ENCODE measurements around the gene GPR32. TPM values are rescaled to one million over a fixed set of nuclear protein-coding genes. Genes with fewer than 3 reads are reported as not detected.

GPR32 gene
- total RNA-seq, 8 experiments from 2014 or later: 0.11 to 0.41 (median 0.38) TPM; not detected in 5

DNA sequence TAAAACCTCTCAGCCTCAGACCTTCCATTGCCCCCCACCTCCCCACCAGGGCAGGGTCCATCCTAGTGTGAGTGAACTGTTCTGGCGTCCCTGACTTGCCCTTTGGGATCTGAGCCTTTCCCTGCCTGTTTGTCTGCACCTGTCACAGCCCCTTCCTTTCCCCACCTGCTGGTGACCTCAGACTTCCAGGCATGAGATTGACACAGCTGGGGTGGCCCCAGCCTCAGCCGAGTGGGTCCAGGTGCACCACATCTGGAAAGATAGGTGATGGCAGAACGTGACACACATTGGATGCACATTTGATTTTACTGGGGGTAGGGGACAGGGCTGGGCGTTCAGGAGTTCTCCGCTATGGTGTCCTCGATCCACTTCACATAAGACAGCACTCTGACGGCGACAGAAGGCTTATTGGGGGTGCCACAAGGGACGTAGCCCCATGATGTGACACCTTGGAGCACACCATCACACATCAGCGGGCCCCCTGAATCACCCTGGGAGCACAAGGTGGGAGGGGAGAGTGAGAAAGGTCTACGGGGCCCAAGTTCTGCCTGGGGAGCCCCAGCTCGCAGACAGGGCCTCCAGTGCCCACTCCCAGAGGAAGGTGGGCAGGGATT, 48.7 kb downstream of the GPR32 start:
- 0 to 44% methylated on average over 3 to 4 of the region's 12 CpGs; no CpG with 5 or more reads in 8 of the 10 experiments for WGBS, 10 experiments
- Histone ChIP-seq H3K4me3 (no peak overlapping the region), H3K27ac (no peak overlapping the region), H3K4me1 (replicated peaks in 1 of 2) (peaks cover 0 to 15% of the 10 kb centered on the region in 2 donors)
- in situ Hi-C loops (cut with MboI; ENCODE audit: low pct_unique_long_range_greater_than_20kb in 2 of 9, low sequenced_read_pairs in 9 of 9, unreplicated experiment in 9 of 9): no loop called here
- ATAC-seq (replicated peaks in 6 of 8): no peak

DNA sequence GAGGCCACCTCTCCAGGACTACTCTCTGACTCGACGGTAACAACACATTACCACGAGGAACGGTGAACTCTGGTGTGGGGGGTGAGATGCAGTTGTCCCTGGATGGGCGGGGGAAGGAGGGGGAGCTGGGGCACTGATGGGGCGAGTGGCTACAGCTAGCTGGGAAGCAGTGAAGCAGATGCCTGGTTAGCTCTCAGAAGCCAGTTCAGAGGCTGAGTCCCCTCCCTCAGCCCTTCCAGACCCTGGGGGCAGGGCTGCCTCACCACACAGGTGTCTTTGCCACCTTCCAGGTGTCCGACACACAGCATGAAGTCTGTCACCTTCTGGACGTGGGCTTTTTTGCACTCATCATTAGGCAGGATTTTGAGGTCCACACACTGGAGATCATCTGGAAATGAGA, 49.4 kb downstream of the GPR32 start:
- H3K4me3 ChIP-seq: no peak overlapping the region
- in situ Hi-C loops (cut with MboI; ENCODE audit: low pct_unique_long_range_greater_than_20kb in 2 of 9, low sequenced_read_pairs in 9 of 9, unreplicated experiment in 9 of 9): no loop called here
- peaks cover 0 to 15% of the 10 kb centered on the region in 2 donors for H3K4me1 ChIP-seq (replicated peaks in 1 of 2)
- 0% methylated on average over 1 of the region's 8 CpGs; no CpG with 5 or more reads in 9 of the 10 experiments for WGBS, 10 experiments
- no peak overlapping the region for H3K27ac ChIP-seq
- ATAC-seq (replicated peaks in 6 of 8): no peak

DNA sequence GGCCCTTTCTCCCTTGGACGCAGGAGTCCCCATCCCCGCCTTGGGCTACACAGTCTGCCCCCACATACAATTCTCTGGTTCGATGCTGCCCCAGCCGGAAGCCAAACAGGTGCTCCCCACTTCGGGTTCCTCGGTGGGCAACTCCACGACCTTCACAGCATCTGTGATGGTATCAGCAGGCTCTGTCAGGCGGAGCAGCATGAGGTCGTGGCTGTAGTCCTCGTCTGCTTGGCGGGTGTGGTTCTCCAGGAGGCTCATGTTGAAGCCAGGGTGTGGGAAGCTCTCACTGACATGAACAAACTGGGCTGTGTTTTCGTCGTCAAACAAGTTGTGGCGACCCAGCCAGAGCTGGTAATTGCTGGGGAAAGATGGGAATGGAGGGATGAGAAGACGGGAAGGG, 49.8 kb downstream of the GPR32 start:
- in situ Hi-C loops (cut with MboI; ENCODE audit: low pct_unique_long_range_greater_than_20kb in 2 of 9, low sequenced_read_pairs in 9 of 9, unreplicated experiment in 9 of 9): no loop called here
- H3K4me3 ChIP-seq: no peak overlapping the region
- no peak overlapping the region for H3K27ac ChIP-seq
- ATAC-seq (replicated peaks in 6 of 8): peak in 2 of 8 experiments; percentile 45 to 50
- peaks cover 0 to 15% of the 10 kb centered on the region in 2 donors for H3K4me1 ChIP-seq (replicated peaks in 1 of 2)
- 0 to 40% (median 23%) methylated on average over 1 to 3 of the region's 15 CpGs; no CpG with 5 or more reads in 6 of the 10 experiments for WGBS, 10 experiments

DNA sequence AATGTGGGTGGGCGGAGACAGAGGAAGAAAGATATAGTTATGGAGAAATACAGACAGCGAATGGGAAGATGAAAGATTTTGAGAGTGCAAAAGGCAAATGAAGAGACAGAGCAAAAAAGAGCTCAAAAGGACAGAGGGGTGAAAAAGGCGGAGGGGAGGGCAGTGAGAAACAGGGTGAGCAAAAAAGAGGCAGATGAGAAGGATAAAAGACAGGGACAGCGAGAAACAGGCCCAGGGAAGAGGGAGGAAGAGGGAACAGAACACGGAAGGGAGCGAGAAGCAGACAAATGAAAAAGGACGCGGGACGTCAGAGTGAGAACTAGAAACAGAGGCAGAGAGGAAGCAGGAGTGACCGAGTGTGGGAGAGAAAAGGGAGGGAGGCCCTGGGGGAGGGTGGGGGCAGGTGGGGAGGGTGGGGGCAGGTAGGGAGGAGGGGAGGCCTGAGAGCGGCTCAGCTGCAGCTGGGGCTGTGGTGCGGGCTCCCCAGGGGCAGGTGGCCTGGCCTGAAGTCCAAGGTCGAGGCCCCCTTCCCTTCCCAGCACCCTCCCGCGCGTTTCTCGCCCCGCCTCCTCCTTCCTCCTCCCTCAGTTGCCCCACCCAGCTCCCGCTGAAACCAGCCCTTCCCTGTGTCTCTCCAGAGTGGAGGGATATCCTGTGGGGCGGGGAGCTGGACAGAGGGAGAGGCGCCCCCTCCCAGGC, 50.4 kb downstream of the GPR32 start:
- Histone ChIP-seq H3K27ac (no peak overlapping the region), H3K4me3 (no peak overlapping the region), H3K4me1 (replicated peaks in 1 of 2) (peaks cover 0 to 15% of the 10 kb centered on the region in 2 donors)
- ATAC-seq (replicated peaks in 6 of 8): peak in 7 of 8 experiments; percentile 16 to 58 (median 33)
- in situ Hi-C loops (cut with MboI; ENCODE audit: low pct_unique_long_range_greater_than_20kb in 2 of 9, low sequenced_read_pairs in 9 of 9, unreplicated experiment in 9 of 9): no loop called here
- 0 to 27% (median 16%) methylated on average over 3 to 10 of the region's 21 CpGs; no CpG with 5 or more reads in 3 of the 10 experiments for WGBS, 10 experiments

DNA sequence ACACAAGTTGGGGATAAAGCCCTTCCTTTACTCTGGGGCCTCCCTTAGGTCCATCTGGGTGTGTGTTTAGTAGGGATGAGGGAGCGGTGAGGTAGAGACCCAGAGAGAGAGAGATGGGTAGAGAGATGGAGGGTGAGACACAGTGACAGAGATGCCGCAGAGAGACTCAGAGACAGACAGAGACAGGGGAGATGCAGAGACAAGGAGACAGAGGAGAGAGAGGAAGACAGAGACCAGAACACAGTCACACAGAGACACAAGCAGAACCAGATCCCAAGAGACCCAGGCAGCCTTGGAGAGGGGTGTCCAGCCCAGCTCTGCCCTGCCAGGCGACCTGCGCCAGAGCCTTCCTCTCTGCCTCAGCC, 51.0 kb downstream of the GPR32 start:
- in situ Hi-C loops (cut with MboI; ENCODE audit: low pct_unique_long_range_greater_than_20kb in 2 of 9, low sequenced_read_pairs in 9 of 9, unreplicated experiment in 9 of 9): no loop called here
- H3K4me1 ChIP-seq (replicated peaks in 1 of 2): peaks cover 0 to 15% of the 10 kb centered on the region in 2 donors
- H3K27ac ChIP-seq: no peak overlapping the region
- 17 to 83% (median 67%) methylated on average over 1 to 4 of the region's 4 CpGs; no CpG with 5 or more reads in 3 of the 10 experiments for WGBS, 10 experiments
- H3K4me3 ChIP-seq: no peak overlapping the region
- no peak for ATAC-seq (replicated peaks in 6 of 8)

Other genes with a start within 250 kb of the GPR32 start
- gene LRRC4B, start 202.0 kb upstream of the GPR32 start, total RNA-seq: 10 to 100 TPM in 5 of 8 experiments, under 1 TPM in 3; 0.10 to 45.8 (median 17.2) TPM
- gene SYT3, start 130.6 kb upstream of the GPR32 start, total RNA-seq: 10 to 100 TPM in 1 of 8 experiments, 1 to 10 TPM in 4, under 1 TPM in 3; 0.31 to 12.5 (median 3.4) TPM
- 10 to 100 TPM in 2 of 8 experiments, 1 to 10 TPM in 4, not detected in 2; 1.3 to 10.9 (median 6.4) TPM for gene C19orf81, start 121.0 kb upstream of the GPR32 start, total RNA-seq
- 10 to 100 TPM in 3 of 8 experiments, 1 to 10 TPM in 5; 1.7 to 22.5 (median 7.2) TPM for gene SHANK1, start 50.7 kb upstream of the GPR32 start, total RNA-seq
- gene CLEC11A, start 47.1 kb upstream of the GPR32 start, total RNA-seq: 10 to 100 TPM in 3 of 8 experiments, 1 to 10 TPM in 5; 1.8 to 42.0 (median 6.9) TPM
- under 1 TPM in 1 of 8 experiments, not detected in 7; 0.31 TPM for gene ACP4, start 20.0 kb downstream of the GPR32 start, total RNA-seq
- 1 to 10 TPM in 1 of 8 experiments, under 1 TPM in 5, not detected in 2; 0.25 to 1.6 (median 0.44) TPM for gene KLK1, start 53.3 kb downstream of the GPR32 start, total RNA-seq
- gene KLK15, start 63.1 kb downstream of the GPR32 start, total RNA-seq: under 1 TPM in 6 of 8 experiments, not detected in 2; 0.23 to 0.90 (median 0.36) TPM
- 1 to 10 TPM in 3 of 8 experiments, under 1 TPM in 3, not detected in 2; 0.60 to 3.2 (median 1.2) TPM for gene KLK3, start 84.5 kb downstream of the GPR32 start, total RNA-seq
- 1 to 10 TPM in 3 of 8 experiments, under 1 TPM in 4, not detected in 1; 0.11 to 3.2 (median 0.81) TPM for gene KLK2, start 103.0 kb downstream of the GPR32 start, total RNA-seq
- gene KLK4, start 140.9 kb downstream of the GPR32 start, total RNA-seq: 1 to 10 TPM in 2 of 8 experiments, under 1 TPM in 4, not detected in 2; 0.38 to 1.5 (median 0.57) TPM
- under 1 TPM in 2 of 8 experiments, not detected in 6; 0.45 to 0.47 TPM for gene KLK5, start 182.6 kb downstream of the GPR32 start, total RNA-seq
- gene KLK6, start 199.1 kb downstream of the GPR32 start, total RNA-seq: under 1 TPM in 5 of 8 experiments, not detected in 3; 0.13 to 0.59 (median 0.21) TPM
- gene KLK7, start 213.5 kb downstream of the GPR32 start, total RNA-seq: under 1 TPM in 1 of 8 experiments, not detected in 7; 0.13 TPM
- not detected for gene KLK8, start 231.1 kb downstream of the GPR32 start, total RNA-seq
- gene KLK10, start 249.2 kb downstream of the GPR32 start, total RNA-seq: under 1 TPM; 0.14 to 0.81 (median 0.37) TPM

Measured in motor neuron (in vitro differentiated cells).